Hepatocyte (in vitro differentiated cells): ENCODE results near the gene AKT2. TPM values are rescaled to one million over a fixed set of nuclear protein-coding genes. Genes with fewer than 3 reads are reported as not detected.

Source experiments
- DNase-seq: peaks from one replicate; pipeline ENCODE4 v3.0.0-alpha.2; 2016; ENCODE audit warnings: low spot score
- H2AFZ ChIP-seq: fragments of 200-600 bp; sonication (generic); 2 replicates; pipeline ENCODE4 v1.6.0; 2016; ENCODE audit warnings: antibody characterized with exemption, mild to moderate bottlenecking
- H3K27ac ChIP-seq: fragments of 200-600 bp; sonication (generic); 2 replicates; pipeline ENCODE4 v1.5.1; 2016; ENCODE audit warnings: mild to moderate bottlenecking
- H3K27me3 ChIP-seq: fragments of 200-600 bp; sonication (generic); 2 replicates; pipeline ENCODE4 v1.6.1; 2016
- H3K36me3 ChIP-seq: fragments of 200-600 bp; sonication (generic); replicated peaks from 2 replicates; pipeline ENCODE4 v1.5.1; 2016; ENCODE audit warnings: low read depth; ENCODE audit not compliant: insufficient read depth
- H3K4me1 ChIP-seq: fragments of 200-600 bp; sonication (generic); 2 replicates; pipeline ENCODE4 v1.5.1; 2016; ENCODE audit warnings: mild to moderate bottlenecking, moderate library complexity; ENCODE audit not compliant: insufficient read depth
- H3K4me2 ChIP-seq: fragments of 200-600 bp; sonication (generic); 2 replicates; pipeline ENCODE4 v1.6.0; 2016
- H3K4me3 ChIP-seq: fragments of 200-600 bp; sonication (generic); 2 replicates; pipeline ENCODE4 v1.5.1; 2016; ENCODE audit warnings: mild to moderate bottlenecking
- H3K79me2 ChIP-seq: fragments of 200-600 bp; sonication (generic); 2 replicates; pipeline ENCODE4 v1.6.0; 2017; ENCODE audit warnings: mild to moderate bottlenecking
- H3K9me2 ChIP-seq: fragments of 200-600 bp; sonication (generic); replicated peaks from 2 replicates; pipeline ENCODE4 v1.6.0; 2017; ENCODE audit warnings: mild to moderate bottlenecking; ENCODE audit not compliant: insufficient read depth
- H3K9me3 ChIP-seq: fragments of 200-600 bp; sonication (generic); 2 replicates; pipeline ENCODE4 v1.5.1; 2016; ENCODE audit warnings: low read depth, mild to moderate bottlenecking
- H4K20me1 ChIP-seq: fragments of 200-600 bp; sonication (generic); 2 replicates; pipeline ENCODE4 v1.6.0; 2016; ENCODE audit warnings: mild to moderate bottlenecking; ENCODE audit not compliant: insufficient read depth, poor library complexity, severe bottlenecking
- EZH2 ChIP-seq: fragments of 200-600 bp; sonication (generic); IDR thresholded peaks from 2 replicates; pipeline ENCODE4 v1.6.1; 2016; ENCODE audit warnings: antibody characterized with exemption, mild to moderate bottlenecking, borderline replicate concordance
- EZH2phosphoT487 ChIP-seq: fragments of 200-600 bp; sonication (generic); IDR thresholded peaks from one replicate; pipeline ENCODE4 v1.6.1; 2018; ENCODE audit warnings: antibody characterized with exemption, mild to moderate bottlenecking, low read depth, moderate library complexity; ENCODE audit not compliant: unreplicated experiment, severe bottlenecking
- WGBS: methylation state at CpG from one replicate; pipeline ENCODE4 v1.1.6; 2016; ENCODE audit warnings: low lambda C conversion rate; ENCODE audit errors: missing lambda C conversion rate; 5-methylcytosine and 5-hydroxymethylcytosine counted together
- polyA plus RNA-seq: library from polyadenylated mRNA; unstranded; fragments of >200 nt; fragmentation: Nextera tagmentation; extraction: Ambion mirVana; gene quantifications from 2 replicates; pipeline ENCODE4 v1.2.1, GENCODE V29; 2016
- total RNA-seq: library from RNA; depleted of rRNA; stranded (reverse); fragments of >200 nt; gene quantifications from 2 replicates; pipeline ENCODE4 v1.2.3, GENCODE V29; 2014
- TF ChIP-seq, protein P1 (sequence below): fragments of 200-600 bp; sonication (generic); IDR thresholded peaks from 2 replicates; pipeline ENCODE4 v1.5.1; 2016; ENCODE audit warnings: antibody characterized with exemption, mild to moderate bottlenecking; ENCODE audit not compliant: poor library complexity

The AKT2 gene
- total and polyA plus RNA-seq, 2 experiments from 2014 or later = 54.9 to 106 TPM

DNA sequence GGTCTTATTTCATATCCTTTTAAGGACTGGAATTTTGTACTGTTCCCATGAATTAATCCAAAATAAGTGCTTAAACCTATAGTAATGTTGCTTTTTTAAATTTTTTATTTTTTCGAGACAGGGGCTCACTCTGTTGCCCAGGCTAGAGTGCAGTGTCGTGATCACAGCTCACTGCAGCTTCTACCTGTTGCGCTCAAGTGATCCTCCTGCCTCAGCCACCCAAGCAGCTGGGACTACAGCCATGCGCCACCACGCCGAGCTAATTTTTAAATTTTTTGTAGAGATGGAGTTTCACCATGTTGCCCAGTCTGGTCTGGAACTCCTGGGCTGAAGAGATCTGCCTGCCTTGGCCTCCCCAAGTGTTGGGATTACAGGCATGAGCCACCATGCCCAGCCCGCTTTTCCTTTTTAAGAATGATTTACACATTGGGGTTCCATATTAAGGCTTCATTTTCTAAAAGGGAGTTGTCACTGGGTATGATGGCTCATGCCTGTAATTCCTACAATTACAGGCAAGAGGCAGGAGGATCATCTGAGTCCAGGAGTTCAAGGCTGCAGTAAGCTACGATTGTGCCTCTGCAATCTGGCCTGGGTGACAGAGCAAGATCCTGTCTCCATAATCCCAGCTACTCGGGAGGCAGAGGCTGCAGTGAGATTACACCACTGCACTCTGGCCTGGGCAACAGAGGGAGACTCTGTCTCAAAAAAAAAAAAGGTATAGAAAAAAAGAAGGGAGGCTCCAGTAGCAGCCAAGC lies 28.3 kb upstream of the AKT2 start:
- Histone ChIP-seq H3K27me3 (no peaks in the 10 kb centered on the region), H4K20me1 (no peaks in the 10 kb centered on the region), H3K4me1 (no peaks in the 10 kb centered on the region), H3K27ac (no peak overlapping the region), H3K79me2 (no peaks in the 10 kb centered on the region), H3K4me2 (no peak overlapping the region), H3K36me3 (no peaks in the 10 kb centered on the region), H2AFZ (no peak overlapping the region), H3K9me3 (no peaks in the 10 kb centered on the region), H3K4me3 (no peak overlapping the region), H3K9me2 (no peaks in the 10 kb centered on the region)
- no peak for DNase-seq
- WGBS = 94% methylated on average over 9 of the region's 9 CpGs
- TF ChIP-seq EZH2phosphoT487 (no peak), EZH2 (no peak)
- TF ChIP-seq, protein P1, sequence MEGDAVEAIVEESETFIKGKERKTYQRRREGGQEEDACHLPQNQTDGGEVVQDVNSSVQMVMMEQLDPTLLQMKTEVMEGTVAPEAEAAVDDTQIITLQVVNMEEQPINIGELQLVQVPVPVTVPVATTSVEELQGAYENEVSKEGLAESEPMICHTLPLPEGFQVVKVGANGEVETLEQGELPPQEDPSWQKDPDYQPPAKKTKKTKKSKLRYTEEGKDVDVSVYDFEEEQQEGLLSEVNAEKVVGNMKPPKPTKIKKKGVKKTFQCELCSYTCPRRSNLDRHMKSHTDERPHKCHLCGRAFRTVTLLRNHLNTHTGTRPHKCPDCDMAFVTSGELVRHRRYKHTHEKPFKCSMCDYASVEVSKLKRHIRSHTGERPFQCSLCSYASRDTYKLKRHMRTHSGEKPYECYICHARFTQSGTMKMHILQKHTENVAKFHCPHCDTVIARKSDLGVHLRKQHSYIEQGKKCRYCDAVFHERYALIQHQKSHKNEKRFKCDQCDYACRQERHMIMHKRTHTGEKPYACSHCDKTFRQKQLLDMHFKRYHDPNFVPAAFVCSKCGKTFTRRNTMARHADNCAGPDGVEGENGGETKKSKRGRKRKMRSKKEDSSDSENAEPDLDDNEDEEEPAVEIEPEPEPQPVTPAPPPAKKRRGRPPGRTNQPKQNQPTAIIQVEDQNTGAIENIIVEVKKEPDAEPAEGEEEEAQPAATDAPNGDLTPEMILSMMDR = no peak

DNA sequence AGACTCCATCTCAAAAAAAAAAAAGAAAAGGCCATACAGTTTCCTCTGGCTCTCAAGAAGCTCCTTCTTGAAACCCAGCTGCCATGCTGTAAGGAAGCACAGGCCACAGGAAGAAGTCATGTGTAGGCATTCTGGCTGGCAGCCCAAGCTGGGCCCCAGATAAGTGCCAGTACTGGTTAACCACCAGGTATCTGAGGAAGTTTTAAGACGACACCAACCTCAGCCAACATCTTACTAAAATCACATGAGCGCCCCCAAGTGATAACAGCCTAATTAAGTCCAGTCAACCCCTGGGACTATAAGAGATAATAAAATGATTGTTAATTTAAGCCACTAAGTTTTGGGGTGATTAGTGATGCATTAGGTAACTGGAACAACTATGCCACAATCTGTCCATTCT lies 27.4 kb upstream of the AKT2 start:
- DNase-seq = no peak
- 71% methylated on average over 2 of the region's 2 CpGs for WGBS
- H2AFZ ChIP-seq = no peak overlapping the region
- H3K9me3 ChIP-seq = no peaks in the 10 kb centered on the region
- TF ChIP-seq EZH2 (no peak), EZH2phosphoT487 (no peak)
- TF ChIP-seq, protein P1 = no peak
- no peaks in the 10 kb centered on the region for H3K9me2 ChIP-seq
- no peak overlapping the region for H3K27ac ChIP-seq
- H3K79me2 ChIP-seq = no peaks in the 10 kb centered on the region
- no peaks in the 10 kb centered on the region for H3K27me3 ChIP-seq
- no peaks in the 10 kb centered on the region for H3K4me1 ChIP-seq
- H3K36me3 ChIP-seq = no peaks in the 10 kb centered on the region
- H3K4me3 ChIP-seq = no peak overlapping the region
- no peak overlapping the region for H3K4me2 ChIP-seq
- H4K20me1 ChIP-seq = no peaks in the 10 kb centered on the region

DNA sequence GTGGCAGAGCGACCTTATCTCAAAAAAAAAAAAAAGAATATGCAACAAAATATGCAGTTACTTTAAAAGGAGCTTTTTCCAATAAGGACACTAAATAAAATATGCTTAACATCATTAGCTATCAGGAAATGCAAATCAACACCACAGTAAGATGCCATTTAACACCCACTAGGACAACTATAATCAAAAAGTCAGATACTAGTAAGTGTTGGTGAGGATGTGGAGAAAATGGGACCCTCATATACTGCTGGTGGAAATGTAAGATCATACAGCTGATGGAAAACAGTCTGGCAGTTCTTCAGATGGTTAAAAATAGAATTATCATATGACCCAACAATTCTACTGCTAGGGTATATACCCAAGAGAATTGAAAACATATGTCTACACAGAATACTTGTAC lies 24.5 kb upstream of the AKT2 start:
- Histone ChIP-seq H3K27ac (no peak overlapping the region), H3K4me3 (no peak overlapping the region), H3K4me2 (no peak overlapping the region), H3K9me3 (no peaks in the 10 kb centered on the region), H2AFZ (no peak overlapping the region), H3K36me3 (no peaks in the 10 kb centered on the region), H3K79me2 (no peaks in the 10 kb centered on the region), H4K20me1 (no peaks in the 10 kb centered on the region), H3K4me1 (no peaks in the 10 kb centered on the region), H3K9me2 (no peaks in the 10 kb centered on the region), H3K27me3 (no peaks in the 10 kb centered on the region)
- TF ChIP-seq EZH2phosphoT487 = no peak
- TF ChIP-seq, protein P1 = no peak
- no peak for TF ChIP-seq EZH2
- no peak for DNase-seq
- WGBS = 89% methylated on average over 1 of the region's 1 CpG
